GM12865 (cell line): ENCODE results near the gene RNU6-7.
A peak's percentile ranks its signal among the peaks of the same experiment; 100 is the strongest.

Source experiments
- DNase-seq: peaks from one replicate; pipeline ENCODE4 v3.0.0; 2010; ENCODE audit warnings: low read depth
- H3K4me3 ChIP-seq: 2 replicates; pipeline ENCODE4 v1.5.1; 2011; ENCODE audit warnings: mild to moderate bottlenecking, low read depth, low read length, control low read depth
- TF ChIP-seq, protein P1 (sequence below): IDR thresholded peaks from 2 replicates; pipeline ENCODE4 v1.5.1; 2011; ENCODE audit warnings: low read length, control low read depth, low read depth, inconsistent platforms; ENCODE audit not compliant: insufficient read depth; ENCODE audit errors: missing control alignments

RNU6-7 gene

DNA sequence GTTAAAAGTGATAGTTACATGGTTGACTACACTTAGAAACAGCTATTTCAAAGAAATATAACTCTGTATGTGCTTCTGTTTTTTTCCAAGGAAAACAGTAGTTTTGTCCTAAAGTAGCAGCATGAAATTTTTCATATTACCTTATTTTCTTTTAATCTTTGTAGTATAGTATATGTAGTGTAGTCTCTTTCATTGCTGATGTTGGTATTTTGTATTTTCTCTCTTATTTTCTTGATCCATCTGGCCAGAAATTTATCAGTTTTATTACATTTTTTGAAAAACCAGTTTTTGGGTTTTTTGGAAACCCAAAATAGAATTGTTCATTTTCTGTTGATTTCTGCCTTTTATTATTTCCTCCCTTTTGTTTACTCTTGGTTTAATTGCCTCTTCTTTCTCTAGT is 7.6 kb downstream of the RNU6-7 start:
- no peak for DNase-seq
- TF ChIP-seq, protein P1, sequence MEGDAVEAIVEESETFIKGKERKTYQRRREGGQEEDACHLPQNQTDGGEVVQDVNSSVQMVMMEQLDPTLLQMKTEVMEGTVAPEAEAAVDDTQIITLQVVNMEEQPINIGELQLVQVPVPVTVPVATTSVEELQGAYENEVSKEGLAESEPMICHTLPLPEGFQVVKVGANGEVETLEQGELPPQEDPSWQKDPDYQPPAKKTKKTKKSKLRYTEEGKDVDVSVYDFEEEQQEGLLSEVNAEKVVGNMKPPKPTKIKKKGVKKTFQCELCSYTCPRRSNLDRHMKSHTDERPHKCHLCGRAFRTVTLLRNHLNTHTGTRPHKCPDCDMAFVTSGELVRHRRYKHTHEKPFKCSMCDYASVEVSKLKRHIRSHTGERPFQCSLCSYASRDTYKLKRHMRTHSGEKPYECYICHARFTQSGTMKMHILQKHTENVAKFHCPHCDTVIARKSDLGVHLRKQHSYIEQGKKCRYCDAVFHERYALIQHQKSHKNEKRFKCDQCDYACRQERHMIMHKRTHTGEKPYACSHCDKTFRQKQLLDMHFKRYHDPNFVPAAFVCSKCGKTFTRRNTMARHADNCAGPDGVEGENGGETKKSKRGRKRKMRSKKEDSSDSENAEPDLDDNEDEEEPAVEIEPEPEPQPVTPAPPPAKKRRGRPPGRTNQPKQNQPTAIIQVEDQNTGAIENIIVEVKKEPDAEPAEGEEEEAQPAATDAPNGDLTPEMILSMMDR, result no peak
- H3K4me3 ChIP-seq, result no peak overlapping the region

DNA sequence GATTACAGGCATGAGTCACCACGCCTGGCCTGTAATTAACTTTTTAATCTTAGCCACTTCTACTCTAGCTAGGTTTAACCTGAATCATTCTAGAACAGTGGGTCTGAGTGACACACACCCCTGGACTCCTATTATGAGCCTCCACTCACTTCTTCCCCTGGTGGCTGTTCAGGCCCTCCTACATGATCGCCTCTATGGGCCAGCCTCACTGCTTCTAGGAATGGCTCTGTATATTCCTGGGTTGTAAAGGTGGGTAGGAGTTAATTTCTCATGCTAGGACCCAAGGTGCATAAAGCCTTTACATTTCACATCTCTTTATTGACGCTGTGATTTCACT is 9.2 kb downstream of the RNU6-7 start:
- DNase-seq, result no peak
- TF ChIP-seq, protein P1, result no peak
- H3K4me3 ChIP-seq, result no peak overlapping the region

DNA sequence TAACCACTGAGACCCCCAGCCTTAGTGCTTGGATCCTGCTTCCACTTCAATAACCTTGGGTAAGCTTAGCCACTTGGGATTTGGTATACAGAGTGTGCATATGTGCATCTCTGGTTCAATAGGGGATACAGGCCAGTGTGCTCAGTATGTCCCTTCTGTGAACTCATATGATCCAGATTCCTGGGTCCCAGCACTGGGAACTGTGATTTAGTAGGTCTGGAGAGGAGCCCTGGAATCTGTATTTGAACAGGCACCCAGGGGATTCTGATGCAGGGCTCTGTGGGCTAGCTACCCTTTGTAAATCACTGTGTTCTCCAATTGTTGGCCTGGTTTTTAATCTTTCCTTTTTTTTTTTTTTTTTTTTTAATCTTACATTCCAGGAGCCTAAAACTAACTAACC is 11.0 kb downstream of the RNU6-7 start:
- no peak overlapping the region for H3K4me3 ChIP-seq
- TF ChIP-seq, protein P1, result no peak
- no peak for DNase-seq

- TF ChIP-seq, protein P1, result no peak
- no peak overlapping the region for H3K4me3 ChIP-seq
- peak; percentile 46 for DNase-seq
Measured at GRCh38 chr14:32217301-32217700, 15.5 kb downstream of the RNU6-7 start.

DNA sequence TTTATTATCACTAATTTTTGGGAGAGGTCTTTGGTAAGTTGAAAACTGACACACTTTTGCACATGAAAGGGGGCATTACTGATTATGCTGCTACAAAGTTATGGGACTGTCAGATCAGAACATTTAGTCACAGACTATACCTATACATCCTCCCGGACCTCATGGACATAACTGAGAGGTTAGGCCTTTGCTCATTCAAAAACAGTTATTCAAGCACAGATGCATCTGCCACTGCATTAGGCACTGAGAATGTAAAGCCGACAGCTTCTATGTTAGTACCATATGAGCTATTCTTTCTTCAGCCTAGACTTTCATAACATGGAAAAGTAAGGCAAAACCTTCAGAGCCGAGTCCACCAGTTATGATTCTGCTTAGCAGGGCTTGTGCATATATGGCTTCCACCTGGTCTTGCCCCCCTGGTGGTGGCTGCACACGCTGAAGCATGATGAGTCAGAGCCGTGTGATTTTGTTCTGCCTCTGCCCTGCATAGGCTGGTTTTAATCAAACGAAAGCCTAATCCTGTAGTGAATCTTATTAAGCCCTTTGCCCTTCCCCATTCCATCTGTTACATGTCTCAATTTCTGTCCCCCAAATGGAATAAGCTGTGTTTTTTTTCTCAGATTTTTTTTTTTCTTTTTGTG is 23.0 kb downstream of the RNU6-7 start:
- H3K4me3 ChIP-seq, result no peak overlapping the region
- DNase-seq, result peak; percentile 29
- TF ChIP-seq, protein P1, result no peak

GRCh38 chr14:32225378-32225920 is 23.6 kb downstream of the RNU6-7 start:
- TF ChIP-seq, protein P1, result no peak
- no peak overlapping the region for H3K4me3 ChIP-seq
- DNase-seq, result no peak

GRCh38 chr14:32226056-32226455 is 24.2 kb downstream of the RNU6-7 start:
- TF ChIP-seq, protein P1, result no peak
- H3K4me3 ChIP-seq, result no peak overlapping the region
- no peak for DNase-seq
